NCI-H1436 (cell line): ENCODE results near the gene GNG4.
"Not testable (repeated sequence)": the region's sequence is repeated elsewhere in the genome, so short reads cannot be mapped to it uniquely, and the experiment has no call there.

Source experiments
- DNase-seq: peaks from one replicate; lab custom pipeline; 2025; lab: John Stamatoyannopoulos, UW

Gene GNG4

DNA sequence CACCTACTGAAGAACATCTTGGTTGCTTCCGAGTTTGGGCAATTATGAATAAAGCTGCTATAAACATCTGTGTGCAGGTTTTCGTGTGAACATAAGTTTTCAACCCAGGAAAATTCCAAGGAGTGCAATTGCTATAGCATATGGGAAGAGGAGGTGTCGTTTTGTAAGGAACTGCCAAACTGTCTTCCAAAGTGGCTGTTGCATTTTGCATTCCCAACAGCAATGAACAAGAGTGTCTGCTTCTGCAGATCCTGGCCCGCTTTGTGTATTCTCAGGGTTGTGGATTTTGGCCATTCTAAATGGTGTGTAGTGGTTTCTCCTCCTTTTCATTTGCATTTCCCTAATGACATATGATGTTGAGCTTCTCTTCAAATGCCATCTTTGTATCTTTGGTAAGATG, 23.8 kb downstream of the GNG4 start:
- no peak for DNase-seq

- DNase-seq, result no peak
Observed at GRCh38 chr1:235625340-235625739, 24.2 kb downstream of the GNG4 start.

- no peak for DNase-seq
Observed at GRCh38 chr1:235624721-235625333, 24.8 kb downstream of the GNG4 start.

DNA sequence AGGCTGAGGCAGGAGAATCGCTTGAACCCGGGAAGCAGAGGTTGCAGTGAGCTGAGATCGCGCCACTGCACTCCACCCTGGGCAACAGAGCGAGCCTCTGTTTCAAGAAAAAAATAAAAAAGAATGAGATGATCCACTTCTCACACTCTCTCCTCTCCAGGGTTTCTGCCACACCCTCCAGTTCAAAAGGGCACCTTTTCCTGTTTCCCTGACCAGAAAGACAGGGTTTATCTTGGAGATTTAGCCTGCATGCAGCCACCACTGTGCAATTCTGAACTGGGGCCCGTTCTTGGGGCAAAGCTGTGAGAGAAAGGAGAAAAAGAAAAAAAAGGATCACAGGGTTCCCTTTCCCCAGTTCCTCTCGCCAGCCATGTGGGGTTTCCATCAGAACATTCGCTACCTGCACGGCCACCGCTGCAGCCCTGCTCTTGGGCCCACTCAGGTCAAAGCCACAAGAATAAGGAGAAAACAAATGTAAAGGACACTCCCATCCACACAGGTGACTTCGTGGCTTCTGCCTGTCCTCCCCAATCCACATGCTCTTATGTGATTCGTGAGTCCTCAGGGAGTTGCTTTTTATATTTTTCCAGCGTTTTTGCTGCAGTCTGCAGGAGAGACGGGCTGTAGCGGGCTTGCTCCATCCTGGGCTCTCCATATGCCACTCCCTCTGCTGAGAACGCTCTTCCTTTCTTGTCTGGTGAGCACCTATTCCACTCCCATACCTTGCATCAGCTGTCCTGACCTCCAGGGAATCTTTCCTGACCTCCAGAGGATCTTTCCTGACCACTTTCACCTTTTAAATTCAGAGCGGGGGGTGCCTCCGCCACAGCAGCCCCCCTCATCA, 26.4 kb downstream of the GNG4 start:
- no peak for DNase-seq

DNA sequence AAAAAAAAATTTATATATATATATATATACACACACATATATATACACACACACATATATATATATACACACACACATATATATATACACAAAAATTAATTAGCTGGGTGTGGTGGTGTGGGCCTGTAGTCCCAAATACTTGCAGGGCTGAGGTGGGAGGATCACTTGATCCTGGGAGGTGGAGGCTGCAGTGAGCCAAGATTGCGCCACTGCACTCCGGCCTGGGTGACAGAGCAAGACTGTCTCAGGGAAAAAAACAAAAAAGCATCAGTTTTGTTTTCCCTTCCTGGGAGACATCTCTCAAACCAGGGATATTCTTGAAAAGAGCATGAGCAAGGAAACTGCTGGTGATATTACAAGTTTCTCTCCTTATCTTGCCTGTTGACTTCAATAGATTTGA, 30.4 kb downstream of the GNG4 start:
- not testable (repeated sequence) for DNase-seq

GRCh38 chr1:235617808-235618207, 31.8 kb downstream of the GNG4 start:
- no peak for DNase-seq

DNA sequence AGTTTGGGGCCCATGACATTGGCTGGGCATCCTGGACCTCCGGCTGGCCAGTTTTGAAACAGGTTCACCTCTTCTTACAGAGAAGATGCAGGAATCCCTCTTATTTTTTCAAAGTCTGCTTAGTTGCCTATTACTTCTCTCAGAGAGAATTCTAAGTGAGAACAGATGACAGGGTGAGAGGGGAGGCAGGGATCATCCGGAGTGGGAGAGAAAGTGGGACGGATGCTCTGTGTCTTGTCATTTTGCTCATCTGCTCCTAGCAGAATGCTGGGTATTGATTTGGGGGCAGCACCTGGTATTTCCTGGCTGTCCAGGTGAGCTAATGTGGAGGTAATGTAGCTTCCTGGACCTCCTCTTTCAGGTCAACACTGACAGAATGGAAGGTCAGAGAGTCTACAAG, 32.4 kb downstream of the GNG4 start:
- no peak for DNase-seq

GRCh38 chr1:235614442-235614954, 35.1 kb downstream of the GNG4 start:
- DNase-seq, result no peak

- DNase-seq, result no peak
Observed at GRCh38 chr1:235613602-235614001, 36.0 kb downstream of the GNG4 start.

DNA sequence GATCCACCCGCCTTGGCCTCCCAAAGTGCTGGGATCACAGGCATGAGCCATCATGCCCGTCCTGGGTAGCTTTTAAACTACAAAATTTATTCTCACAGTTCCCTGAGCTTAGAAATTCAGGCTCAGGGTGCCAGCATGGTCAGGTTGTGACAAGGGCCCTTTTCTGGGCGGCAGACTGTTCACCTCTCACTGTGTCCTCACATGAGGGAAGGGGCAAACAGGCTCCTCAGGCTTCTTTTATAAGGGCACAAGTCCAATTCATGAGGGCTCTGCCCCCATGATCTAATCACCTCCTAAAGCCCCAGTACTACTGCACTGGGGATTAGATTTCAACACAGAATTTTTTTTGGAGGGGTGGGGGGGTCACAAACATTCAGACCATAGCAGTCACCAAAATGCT, 36.8 kb downstream of the GNG4 start:
- no peak for DNase-seq

DNA sequence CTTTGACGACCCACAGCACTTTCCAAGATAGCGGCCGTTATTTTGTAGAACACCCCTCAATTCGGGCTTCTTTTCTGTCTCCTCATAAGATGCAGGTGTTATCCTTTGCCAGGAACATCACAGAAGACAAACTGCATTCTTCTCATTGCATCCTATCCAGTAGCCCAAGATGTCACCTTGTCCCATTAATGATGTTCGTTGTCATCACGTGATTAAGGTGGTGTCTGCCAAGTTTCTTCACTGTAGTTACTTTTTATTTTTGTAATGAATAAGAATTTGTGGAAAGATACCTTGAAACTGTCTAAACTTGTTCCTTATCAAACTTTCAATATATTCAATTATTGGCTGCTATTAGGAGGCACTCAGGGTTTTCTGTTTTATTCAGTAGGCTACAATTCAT, 39.4 kb downstream of the GNG4 start:
- DNase-seq, result no peak

- no peak for DNase-seq
Observed at GRCh38 chr1:235608278-235608677, 41.3 kb downstream of the GNG4 start.

- no peak for DNase-seq
Observed at GRCh38 chr1:235607284-235607683, 42.3 kb downstream of the GNG4 start.

DNA sequence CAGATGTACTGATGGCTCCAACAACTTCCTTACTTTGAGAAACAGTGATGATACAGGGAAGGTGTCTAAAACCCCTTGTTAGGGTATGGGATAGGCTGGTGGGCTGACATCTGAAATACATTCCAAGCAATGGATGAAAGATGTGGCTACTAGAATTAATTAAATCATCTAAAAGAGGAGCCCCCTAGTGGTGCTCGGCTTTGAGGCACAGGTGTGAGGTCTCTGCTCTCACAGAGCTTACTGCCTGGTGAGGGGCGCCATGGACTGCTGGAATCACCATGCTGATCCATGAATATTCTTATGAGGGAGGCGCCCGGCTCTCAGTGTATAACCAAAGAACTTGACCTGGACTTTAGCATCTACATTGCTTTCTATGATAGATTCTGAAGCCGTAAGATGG, 48.5 kb downstream of the GNG4 start:
- no peak for DNase-seq

DNA sequence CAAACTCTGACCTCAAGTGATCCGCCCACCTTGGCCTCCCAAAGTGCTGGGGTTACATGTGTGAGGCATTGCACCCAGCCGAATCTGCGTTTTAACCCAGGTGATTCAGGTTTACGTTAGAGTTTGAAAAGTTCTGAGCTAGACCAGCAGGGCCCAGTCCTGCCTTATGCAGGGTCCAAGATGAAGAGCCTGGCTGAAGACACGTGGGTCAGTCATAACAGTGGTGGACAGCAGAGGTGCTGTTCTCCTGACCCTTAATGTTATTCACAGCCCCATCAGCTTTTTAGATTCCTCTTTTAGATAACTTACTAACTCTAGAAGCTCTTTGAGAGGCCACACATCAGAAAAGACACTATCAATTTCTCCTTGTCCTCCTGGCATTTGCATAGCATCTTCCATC, 50.0 kb downstream of the GNG4 start:
- DNase-seq, result no peak

- DNase-seq, result no peak
Observed at GRCh38 chr1:235597867-235598553, 51.6 kb downstream of the GNG4 start.

- DNase-seq, result no peak
Observed at GRCh38 chr1:235595079-235595478, 54.5 kb downstream of the GNG4 start.

- not testable (repeated sequence) for DNase-seq
Observed at GRCh38 chr1:235594281-235594895, 55.2 kb downstream of the GNG4 start.

DNA sequence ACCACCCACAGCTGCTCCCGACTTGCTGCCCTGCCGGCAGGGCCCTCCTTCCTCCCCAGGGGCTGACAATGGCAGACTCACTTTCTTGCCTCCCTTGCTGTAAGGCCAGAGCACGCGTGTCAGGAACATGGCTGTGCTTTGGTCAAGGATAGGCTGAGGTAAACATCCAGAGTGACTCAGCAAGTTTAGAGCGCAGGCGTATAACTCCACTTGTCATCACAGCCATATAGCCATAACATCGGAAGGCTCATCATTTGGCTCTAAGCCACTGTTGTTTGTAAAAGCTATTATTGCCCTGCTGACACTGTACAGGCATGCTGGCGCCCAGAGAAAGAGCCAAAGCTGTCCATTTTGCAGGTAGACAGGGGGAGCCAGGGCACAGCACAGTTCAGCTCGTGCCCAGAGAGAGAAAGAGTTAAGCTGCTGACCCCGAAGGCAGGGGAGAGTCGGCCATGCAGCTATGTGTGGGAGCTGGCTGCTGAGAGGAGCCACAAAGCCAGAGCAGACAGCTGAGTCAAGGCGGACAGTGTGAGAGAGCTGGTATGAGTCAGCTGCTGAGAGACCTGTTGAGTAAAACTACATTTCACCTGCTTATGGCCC, 60.6 kb downstream of the GNG4 start:
- DNase-seq, result no peak

GRCh38 chr1:235588156-235588555, 61.4 kb downstream of the GNG4 start:
- no peak for DNase-seq

DNA sequence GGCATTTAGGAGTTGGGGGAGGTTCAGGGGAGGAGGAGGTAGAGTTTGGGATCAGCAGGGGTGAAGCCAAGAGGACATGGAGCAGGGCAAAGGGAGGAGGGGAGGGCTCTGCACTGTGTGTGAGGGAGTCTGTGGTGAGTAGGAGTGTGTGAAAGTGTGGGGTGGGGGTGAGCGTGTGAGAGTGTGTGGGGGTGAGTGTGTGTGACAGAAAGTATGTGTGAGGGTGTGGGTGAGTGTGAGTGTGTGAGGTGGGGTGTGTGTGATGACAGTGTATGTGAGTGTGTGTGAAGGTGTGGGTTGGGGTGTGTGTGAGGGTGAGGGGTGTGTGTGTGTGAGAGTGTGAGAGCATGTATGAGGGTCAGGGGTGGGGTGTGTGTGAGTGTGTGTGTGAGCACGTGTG, 62.6 kb downstream of the GNG4 start:
- DNase-seq, result no peak

DNA sequence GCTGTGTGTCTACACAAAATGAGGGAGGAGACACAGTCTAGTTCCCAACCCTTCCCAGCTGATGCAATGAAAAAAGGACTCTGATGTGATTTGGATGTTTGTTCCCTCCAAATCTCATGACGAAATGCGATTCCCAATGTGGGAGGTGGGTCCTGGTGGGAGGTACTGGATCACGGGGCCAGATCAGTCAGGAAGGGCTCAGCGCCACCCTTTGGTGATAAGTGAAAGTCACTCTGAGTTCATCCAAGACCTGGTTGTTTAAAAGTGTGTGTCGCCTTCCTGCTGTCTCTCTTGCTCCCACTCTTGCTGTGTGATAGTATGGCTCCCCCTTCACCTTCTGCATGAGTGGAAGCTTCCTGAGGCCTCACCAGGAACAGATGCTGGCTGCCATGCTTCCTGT, 63.2 kb downstream of the GNG4 start:
- DNase-seq, result no peak
